GM23248 (cell line): ENCODE results near the gene INTS1.

Experiments
- EZH2 ChIP-seq: fragments of 200-600 bp; sonication (generic); IDR thresholded peaks from 2 replicates; pipeline ENCODE4 v1.6.1; 2018; ENCODE audit warnings: antibody characterized with exemption, mild to moderate bottlenecking; ENCODE audit not compliant: insufficient read depth, poor library complexity, severe bottlenecking
- EZH2phosphoT487 ChIP-seq: fragments of 200-600 bp; sonication (generic); IDR thresholded peaks from 2 replicates; pipeline ENCODE4 v1.6.1; 2018; ENCODE audit warnings: antibody characterized with exemption, moderate library complexity, mild to moderate bottlenecking, low read depth; ENCODE audit not compliant: insufficient read depth

DNA sequence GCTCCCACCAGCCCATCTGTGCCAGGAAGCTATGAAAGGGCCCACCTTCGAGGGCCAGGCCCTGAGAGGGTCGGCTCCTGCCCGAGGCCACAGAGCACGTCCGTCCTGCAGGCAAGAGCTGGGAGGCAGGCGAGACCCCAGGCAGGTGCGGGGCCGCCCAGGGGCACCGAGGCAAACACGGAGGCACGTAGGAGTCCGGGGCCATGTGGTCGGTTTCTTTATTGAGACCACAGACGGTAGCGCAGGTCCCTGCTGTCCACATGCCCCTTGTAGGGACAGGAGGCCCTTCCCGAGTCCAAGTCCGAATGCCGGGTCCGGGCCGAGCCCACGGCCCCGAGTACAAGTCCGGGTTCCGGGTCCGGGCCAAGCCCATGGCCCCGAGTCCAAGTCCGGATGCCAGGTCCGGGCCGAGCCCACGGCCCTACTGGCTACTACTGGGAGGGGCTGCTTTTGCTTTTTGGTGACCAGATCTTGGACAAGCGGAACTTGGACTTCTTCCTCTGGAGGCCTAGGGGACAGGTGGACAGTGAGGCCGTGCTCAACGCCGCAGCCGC lies 69.9 kb downstream of the INTS1 start:
- TF ChIP-seq EZH2 (no peak), EZH2phosphoT487 (no peak)
